Testis (tissue), 3 donors: ENCODE results near the gene GTPBP4. TPM values are rescaled to one million over a fixed set of nuclear protein-coding genes. Genes with fewer than 3 reads are reported as not detected.
"Not testable (repeated sequence)": the region's sequence is repeated elsewhere in the genome, so short reads cannot be mapped to it uniquely, and the experiment has no call there.

Source experiments
- DNase-seq: peaks from one replicate; pipeline ENCODE4 v3.0.0-alpha.2; 2019
- H3K27ac ChIP-seq, 2 donors: fragments of 200-600 bp; sonication (generic); one replicate each; pipeline ENCODE4 v1.5.1; 2019
- H3K27me3 ChIP-seq: fragments of 200-600 bp; sonication (generic); one replicate; pipeline ENCODE4 v1.5.1; 2019
- H3K36me3 ChIP-seq: fragments of 200-600 bp; sonication (generic); one replicate; pipeline ENCODE4 v1.5.1; 2017; ENCODE audit warnings: low read depth; ENCODE audit errors: missing control alignments
- H3K4me1 ChIP-seq: fragments of 200-600 bp; sonication (generic); one replicate; pipeline ENCODE4 v1.5.1; 2019
- H3K4me3 ChIP-seq, 2 donors: fragments of 200-600 bp; sonication (generic); one replicate each; pipeline ENCODE4 v1.5.1; 2017 to 2019
- H3K9me3 ChIP-seq: fragments of 200-600 bp; sonication (generic); one replicate; pipeline ENCODE4 v1.5.1; 2017
- CTCF ChIP-seq, 3 experiments: fragments of 450-650 bp in 2 of 3; fragments of 200-600 bp in 1 of 3; sonication (generic) in 1 of 3; IDR thresholded peaks; one replicate each; pipeline ENCODE4 v1.5.1; 2016 to 2019; ENCODE audit warnings: antibody characterized with exemption in 3 of 3, mild to moderate bottlenecking in 2 of 3, moderate library complexity in 1 of 3
- POLR2A ChIP-seq: fragments of 450-650 bp; IDR thresholded peaks from one replicate; pipeline ENCODE4 v1.6.1; 2017; ENCODE audit warnings: antibody characterized with exemption, mild to moderate bottlenecking, moderate library complexity
- WGBS, 2 donors: methylation state at CpG; one replicate each; pipeline ENCODE4 v1.1.5; 2018; 5-methylcytosine and 5-hydroxymethylcytosine counted together
- intact Hi-C: fragments of 100-400 bp; cut with DNase I; formaldehyde crosslinking; loops from one replicate; pipeline ENCODE4 v1.15.1; 2023; ENCODE audit warnings: low total_unique reads
- polyA plus RNA-seq: library from polyadenylated mRNA; stranded (reverse); fragments of 350-450 nt; fragmentation: Illumina TruSeq; extraction: RNeasy Lipid Tissue Mini Kit (QIAGEN cat#74804); gene quantifications from one replicate; pipeline ENCODE4 v1.2.3, GENCODE V29; 2014; ENCODE audit warnings: low read depth, low replicate concordance; ENCODE audit not compliant: insufficient read depth
- total RNA-seq, 2 donors: library from RNA; depleted of rRNA; stranded (reverse); fragments of >200 nt; gene quantifications; one replicate each; pipeline ENCODE4 v1.2.3, GENCODE V29; 2016

Gene GTPBP4
- total and polyA plus RNA-seq, 3 donors from 2014 or later, result 54.9 to 81.8 (median 57.2) TPM

GRCh38 chr10:1037098-1037497 is 48.9 kb downstream of the GTPBP4 start:
- Histone ChIP-seq H3K9me3 (no peaks in the 10 kb centered on the region), H3K27ac (no peak overlapping the region), H3K4me3 (no peak overlapping the region), H3K36me3 (no peaks in the 10 kb centered on the region), H3K27me3 (no peaks in the 10 kb centered on the region), H3K4me1 (peaks cover 12% of the 10 kb centered on the region)
- WGBS, 2 donors, result 79 to 89% methylated on average over 11 of the region's 11 CpGs
- intact Hi-C loops, result no loop called here
- no peak for DNase-seq
- TF ChIP-seq CTCF (IDR thresholded peaks at IDR 0.05), result no peak
- TF ChIP-seq POLR2A, result no peak

GRCh38 chr10:1038769-1039168 is 50.5 kb downstream of the GTPBP4 start:
- intact Hi-C loops, DNase-seq, H3K36me3 ChIP-seq, H3K9me3 ChIP-seq, H3K27me3 ChIP-seq, H3K4me3 ChIP-seq, H3K27ac ChIP-seq: not testable (repeated sequence)
- WGBS, 2 donors, result 85% methylated on average over 10 of the region's 20 CpGs; no CpG with 5 or more reads in 1 of the 2 donors
- peaks cover 12% of the 10 kb centered on the region for H3K4me1 ChIP-seq

- intact Hi-C loops, result no loop called here
- Histone ChIP-seq H3K9me3 (no peaks in the 10 kb centered on the region), H3K27me3 (no peaks in the 10 kb centered on the region), H3K36me3 (no peaks in the 10 kb centered on the region), H3K27ac (no peak overlapping the region), H3K4me1 (peaks cover 5% of the 10 kb centered on the region), H3K4me3 (no peak overlapping the region)
- 80 to 82% methylated on average over 3 of the region's 3 CpGs for WGBS, 2 donors
- no peak for DNase-seq
- no peak for TF ChIP-seq POLR2A
- no peak for TF ChIP-seq CTCF (IDR thresholded peaks at IDR 0.05)
Observed at GRCh38 chr10:1040133-1040532, 51.9 kb downstream of the GTPBP4 start.

- no peaks in the 10 kb centered on the region for H3K27me3 ChIP-seq
- no peaks in the 10 kb centered on the region for H3K36me3 ChIP-seq
- DNase-seq, result no peak
- no peaks in the 10 kb centered on the region for H3K4me1 ChIP-seq
- H3K4me3 ChIP-seq, result no peak overlapping the region
- 90% methylated on average over 9 of the region's 9 CpGs for WGBS, 2 donors
- intact Hi-C loops, result no loop called here
- no peak overlapping the region for H3K27ac ChIP-seq
- TF ChIP-seq POLR2A, result no peak
- no peak for TF ChIP-seq CTCF (IDR thresholded peaks at IDR 0.05)
- no peaks in the 10 kb centered on the region for H3K9me3 ChIP-seq
Observed at GRCh38 chr10:1041514-1041913, 53.3 kb downstream of the GTPBP4 start.

- Histone ChIP-seq H3K36me3 (no peaks in the 10 kb centered on the region), H3K4me1 (peaks cover 6% of the 10 kb centered on the region), H3K27me3 (no peaks in the 10 kb centered on the region), H3K4me3 (no peak overlapping the region), H3K27ac (peak overlapping the region in 1 of 2 donors; percentile 79), H3K9me3 (no peaks in the 10 kb centered on the region)
- DNase-seq, result no peak
- no peak for TF ChIP-seq POLR2A
- TF ChIP-seq CTCF (IDR thresholded peaks at IDR 0.05), result no peak
- 57 to 59% methylated on average over 12 of the region's 12 CpGs for WGBS, 2 donors
- intact Hi-C loops, result no loop called here
Observed at GRCh38 chr10:1043532-1043995, 55.3 kb downstream of the GTPBP4 start.
